Peyer's patch (tissue), 4 donors: ENCODE data around the gene LRRC32.

Experiments
- POLR2A ChIP-seq, 2 donors: fragments of 450-650 bp; IDR thresholded peaks; one replicate each; pipeline ENCODE4 v1.5.1; 2017; ENCODE audit warnings: antibody characterized with exemption in 2 of 2, mild to moderate bottlenecking in 2 of 2, moderate library complexity in 2 of 2
- TF ChIP-seq, protein P1 (sequence below), 6 experiments: fragments of 450-650 bp in 4 of 6; fragments of 200-600 bp in 2 of 6; sonication (generic) in 1 of 6; IDR thresholded peaks; one replicate each; pipeline ENCODE4 v1.5.1; 2017 to 2019; ENCODE audit warnings: antibody characterized with exemption in 6 of 6, mild to moderate bottlenecking in 3 of 6, moderate library complexity in 1 of 6

DNA sequence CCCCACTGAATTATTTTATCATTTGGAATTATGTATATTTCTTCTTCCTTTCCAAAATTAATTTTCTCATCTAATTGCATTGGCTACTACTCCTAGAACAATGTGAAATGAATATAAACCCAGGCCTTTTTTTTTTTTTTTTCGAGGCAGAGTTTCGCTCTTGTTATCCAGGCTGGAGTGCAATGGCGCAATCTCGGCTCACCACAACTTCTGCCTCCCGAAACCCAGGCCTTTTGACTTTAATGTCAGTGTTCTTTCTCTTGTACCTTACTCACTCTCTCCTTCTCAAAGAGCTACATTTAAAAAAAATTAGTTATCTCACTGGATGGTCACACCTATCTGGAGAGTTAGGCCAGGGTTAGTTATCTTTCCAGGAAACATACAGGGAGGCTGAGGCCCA, 35.3 kb upstream of the LRRC32 start:
- TF ChIP-seq POLR2A (IDR thresholded peaks at IDR 0.05) = no peak
- TF ChIP-seq, protein P1, sequence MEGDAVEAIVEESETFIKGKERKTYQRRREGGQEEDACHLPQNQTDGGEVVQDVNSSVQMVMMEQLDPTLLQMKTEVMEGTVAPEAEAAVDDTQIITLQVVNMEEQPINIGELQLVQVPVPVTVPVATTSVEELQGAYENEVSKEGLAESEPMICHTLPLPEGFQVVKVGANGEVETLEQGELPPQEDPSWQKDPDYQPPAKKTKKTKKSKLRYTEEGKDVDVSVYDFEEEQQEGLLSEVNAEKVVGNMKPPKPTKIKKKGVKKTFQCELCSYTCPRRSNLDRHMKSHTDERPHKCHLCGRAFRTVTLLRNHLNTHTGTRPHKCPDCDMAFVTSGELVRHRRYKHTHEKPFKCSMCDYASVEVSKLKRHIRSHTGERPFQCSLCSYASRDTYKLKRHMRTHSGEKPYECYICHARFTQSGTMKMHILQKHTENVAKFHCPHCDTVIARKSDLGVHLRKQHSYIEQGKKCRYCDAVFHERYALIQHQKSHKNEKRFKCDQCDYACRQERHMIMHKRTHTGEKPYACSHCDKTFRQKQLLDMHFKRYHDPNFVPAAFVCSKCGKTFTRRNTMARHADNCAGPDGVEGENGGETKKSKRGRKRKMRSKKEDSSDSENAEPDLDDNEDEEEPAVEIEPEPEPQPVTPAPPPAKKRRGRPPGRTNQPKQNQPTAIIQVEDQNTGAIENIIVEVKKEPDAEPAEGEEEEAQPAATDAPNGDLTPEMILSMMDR (IDR thresholded peaks at IDR 0.05) = no peak
